PC-3 (cell line): ENCODE measurements around the gene LRP5.

ENCODE experiments used
- EZH2 ChIP-seq: fragments of 300-600 bp; sonication (generic); IDR thresholded peaks from one replicate; pipeline ENCODE4 v1.6.1; 2017; ENCODE audit warnings: antibody characterized with exemption, mild to moderate bottlenecking, low read length; ENCODE audit not compliant: unreplicated experiment
- EZH2phosphoT487 ChIP-seq: fragments of 300-600 bp; sonication (generic); IDR thresholded peaks from 2 replicates; pipeline ENCODE4 v1.6.1; 2018; ENCODE audit warnings: mild to moderate bottlenecking, antibody characterized with exemption, low read length, borderline replicate concordance
- TF ChIP-seq, protein P1 (sequence below): fragments of 300-600 bp; sonication (generic); conservative IDR thresholded peaks from 2 replicates; pipeline ENCODE4 v1.5.1; 2017; ENCODE audit warnings: antibody characterized with exemption, low read depth, mild to moderate bottlenecking, low read length

- TF ChIP-seq, protein P1, sequence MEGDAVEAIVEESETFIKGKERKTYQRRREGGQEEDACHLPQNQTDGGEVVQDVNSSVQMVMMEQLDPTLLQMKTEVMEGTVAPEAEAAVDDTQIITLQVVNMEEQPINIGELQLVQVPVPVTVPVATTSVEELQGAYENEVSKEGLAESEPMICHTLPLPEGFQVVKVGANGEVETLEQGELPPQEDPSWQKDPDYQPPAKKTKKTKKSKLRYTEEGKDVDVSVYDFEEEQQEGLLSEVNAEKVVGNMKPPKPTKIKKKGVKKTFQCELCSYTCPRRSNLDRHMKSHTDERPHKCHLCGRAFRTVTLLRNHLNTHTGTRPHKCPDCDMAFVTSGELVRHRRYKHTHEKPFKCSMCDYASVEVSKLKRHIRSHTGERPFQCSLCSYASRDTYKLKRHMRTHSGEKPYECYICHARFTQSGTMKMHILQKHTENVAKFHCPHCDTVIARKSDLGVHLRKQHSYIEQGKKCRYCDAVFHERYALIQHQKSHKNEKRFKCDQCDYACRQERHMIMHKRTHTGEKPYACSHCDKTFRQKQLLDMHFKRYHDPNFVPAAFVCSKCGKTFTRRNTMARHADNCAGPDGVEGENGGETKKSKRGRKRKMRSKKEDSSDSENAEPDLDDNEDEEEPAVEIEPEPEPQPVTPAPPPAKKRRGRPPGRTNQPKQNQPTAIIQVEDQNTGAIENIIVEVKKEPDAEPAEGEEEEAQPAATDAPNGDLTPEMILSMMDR: no peak
- TF ChIP-seq EZH2 (no peak), EZH2phosphoT487 (no peak)
Measured at GRCh38 chr11:68401856-68402255, 89.5 kb downstream of the LRP5 start.
